Heart left ventricle (tissue), 13 donors: ENCODE measurements around the gene ACP2.
"Not testable (repeated sequence)": the region's sequence is repeated elsewhere in the genome, so short reads cannot be mapped to it uniquely, and the experiment has no call there.

Experiments used
- POLR2A ChIP-seq, 2 donors: fragments of 450-650 bp; IDR thresholded peaks; one replicate each; pipeline ENCODE4 v1.6.1; 2017; ENCODE audit warnings: antibody characterized with exemption in 2 of 2, mild to moderate bottlenecking in 2 of 2, moderate library complexity in 2 of 2
- TF ChIP-seq, protein P1 (sequence below), 12 donors: fragments of 200-600 bp; sonication (generic) in 4 of 12; IDR thresholded peaks; one replicate each; pipeline versions ENCODE4 v1.5.0 to v1.8.0; 2018 to 2022; ENCODE audit warnings: antibody characterized with exemption in 12 of 12, mild to moderate bottlenecking in 5 of 12
- donor health status: ischemic (EF 13 %, LVEDD 7.1; RV severe dilation, severe dysfunction).
- donor health status: DM: no; HTN: yes; CAD: no.
- donor health status: DM: no; HTN: no; CAD: no.
- donor health status: ischemic (EF 25% LVEDD 6.9; RV normal size, moderate dysfunction).
- donor health status: ischemic (EF 25% LVEDD 5.7; RV mildly dilated, moderate dysfunction).
- donor health status: ischemic (EF 35%, LVEDD 5.7; RV mildly dilated, moderate dysfunction).
- donor health status: nonischemic (EF 11% LVEDD 7.7; RV severe dilation, severe dysfunction).
- donor health status: DM: yes; HTN: yes; CAD: no.
- donor health status: PGD.
- donor health status: ischemic (EF 29% LVEDD 5.4; RV normal size, mild dysfunction).
- donor health status: nonischemic (EF 23%, LVEDD 6.1; RV moderate dilation, normal function).

DNA sequence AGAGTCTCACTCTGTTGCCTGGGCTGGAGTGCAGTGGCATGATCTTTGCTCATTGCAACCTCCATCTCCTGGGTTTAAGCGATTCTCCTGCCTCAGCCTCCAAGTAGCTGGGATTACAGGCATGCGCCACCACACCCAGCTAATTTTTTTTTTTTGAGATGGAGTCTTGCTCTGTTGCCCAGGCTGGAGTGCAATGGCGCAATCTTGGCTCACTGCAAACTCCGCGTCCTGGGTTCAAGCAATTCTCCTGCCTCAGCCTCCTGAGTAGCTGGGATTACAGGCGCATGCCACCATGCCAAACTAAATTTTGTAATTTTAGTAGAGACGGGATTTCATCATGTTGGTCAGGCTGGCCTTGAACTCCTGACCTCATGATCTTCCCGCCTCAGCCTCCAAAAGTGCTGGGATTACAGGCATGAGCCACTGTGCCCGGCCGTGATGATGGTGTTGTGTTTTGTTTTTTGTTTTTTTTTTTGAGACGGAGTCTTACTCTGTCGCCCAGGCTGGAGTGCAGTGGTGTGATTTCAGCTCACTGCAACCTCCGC is 40.5 kb downstream of the ACP2 start:
- TF ChIP-seq, protein P1, sequence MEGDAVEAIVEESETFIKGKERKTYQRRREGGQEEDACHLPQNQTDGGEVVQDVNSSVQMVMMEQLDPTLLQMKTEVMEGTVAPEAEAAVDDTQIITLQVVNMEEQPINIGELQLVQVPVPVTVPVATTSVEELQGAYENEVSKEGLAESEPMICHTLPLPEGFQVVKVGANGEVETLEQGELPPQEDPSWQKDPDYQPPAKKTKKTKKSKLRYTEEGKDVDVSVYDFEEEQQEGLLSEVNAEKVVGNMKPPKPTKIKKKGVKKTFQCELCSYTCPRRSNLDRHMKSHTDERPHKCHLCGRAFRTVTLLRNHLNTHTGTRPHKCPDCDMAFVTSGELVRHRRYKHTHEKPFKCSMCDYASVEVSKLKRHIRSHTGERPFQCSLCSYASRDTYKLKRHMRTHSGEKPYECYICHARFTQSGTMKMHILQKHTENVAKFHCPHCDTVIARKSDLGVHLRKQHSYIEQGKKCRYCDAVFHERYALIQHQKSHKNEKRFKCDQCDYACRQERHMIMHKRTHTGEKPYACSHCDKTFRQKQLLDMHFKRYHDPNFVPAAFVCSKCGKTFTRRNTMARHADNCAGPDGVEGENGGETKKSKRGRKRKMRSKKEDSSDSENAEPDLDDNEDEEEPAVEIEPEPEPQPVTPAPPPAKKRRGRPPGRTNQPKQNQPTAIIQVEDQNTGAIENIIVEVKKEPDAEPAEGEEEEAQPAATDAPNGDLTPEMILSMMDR (IDR thresholded peaks at IDR 0.05) = not testable (repeated sequence)
- not testable (repeated sequence) for TF ChIP-seq POLR2A (IDR thresholded peaks at IDR 0.05)
